Left ventricle myocardium inferior (tissue), 1 donor: Measurements from ENCODE around the gene CTDSPL2. TPM values are rescaled to one million over a fixed set of nuclear protein-coding genes. Genes with fewer than 3 reads are reported as not detected.
"Not testable (repeated sequence)": the region's sequence is repeated elsewhere in the genome, so short reads cannot be mapped to it uniquely, and the experiment has no call there.

ENCODE experiments used
- DNase-seq: peaks from one replicate; pipeline ENCODE4 v3.0.0-alpha.2; 2020
- H3K27ac ChIP-seq: fragments of 200-600 bp; replicated peaks from 2 replicates; pipeline ENCODE4 v1.8.0; 2021
- H3K27me3 ChIP-seq: fragments of 200-600 bp; 2 replicates; pipeline ENCODE4 v1.8.0; 2021; ENCODE audit warnings: low read depth
- H3K36me3 ChIP-seq: fragments of 200-600 bp; 2 replicates; pipeline ENCODE4 v1.8.0; 2021
- H3K4me1 ChIP-seq: fragments of 200-600 bp; 2 replicates; pipeline ENCODE4 v1.8.0; 2021
- H3K4me3 ChIP-seq: fragments of 200-600 bp; 2 replicates; pipeline ENCODE4 v1.8.0; 2021; ENCODE audit warnings: mild to moderate bottlenecking, moderate library complexity
- H3K9me3 ChIP-seq: fragments of 200-600 bp; replicated peaks from 2 replicates; pipeline ENCODE4 v1.8.0; 2021
- CTCF ChIP-seq: fragments of 200-600 bp; IDR thresholded peaks from 2 replicates; pipeline ENCODE4 v1.8.0; 2021; ENCODE audit warnings: antibody characterized with exemption, mild to moderate bottlenecking, borderline replicate concordance
- intact Hi-C: fragments of 100-400 bp; cut with micrococcal nuclease; formaldehyde crosslinking; loops from one replicate; pipeline ENCODE4 v1.11.0; 2022
- total RNA-seq: library from RNA; stranded (reverse); fragmentation: NEBNext Ultra II Directional; extraction: Animal tissue kit (Norgen Biotek cat#: 25700); gene quantifications from one replicate; pipeline ENCODE4 v1.2.1, GENCODE V29; 2021
- donor health status: DM: no; HTN: yes; CAD: no; lungs with severe emphysema.

Gene CTDSPL2
- total RNA-seq, 1 donor from 2014 or later: 14.7 TPM

- no peak for DNase-seq
- peaks cover 66% of the 10 kb centered on the region for H3K4me1 ChIP-seq
- intact Hi-C loops: no loop called here
- no peaks in the 10 kb centered on the region for H3K27me3 ChIP-seq
- no peaks in the 10 kb centered on the region for H3K9me3 ChIP-seq
- peaks cover 6% of the 10 kb centered on the region for H3K36me3 ChIP-seq
- H3K4me3 ChIP-seq: no peak overlapping the region
- H3K27ac ChIP-seq: peak overlapping the region; percentile 9
- TF ChIP-seq CTCF: no peak
Observed at GRCh38 chr15:44545913-44546802, 118.7 kb downstream of the CTDSPL2 start.

GRCh38 chr15:44549152-44549551, 121.7 kb downstream of the CTDSPL2 start:
- peaks cover 36% of the 10 kb centered on the region for H3K36me3 ChIP-seq
- H3K4me1 ChIP-seq: peaks cover 38% of the 10 kb centered on the region
- H3K4me3 ChIP-seq, H3K27ac ChIP-seq, intact Hi-C loops, DNase-seq, H3K27me3 ChIP-seq, H3K9me3 ChIP-seq: not testable (repeated sequence)

- Histone ChIP-seq H3K4me3 (no peak overlapping the region), H3K27me3 (no peaks in the 10 kb centered on the region), H3K27ac (no peak overlapping the region), H3K4me1 (peaks cover 38% of the 10 kb centered on the region), H3K9me3 (no peaks in the 10 kb centered on the region), H3K36me3 (peaks cover 47% of the 10 kb centered on the region)
- no peak for DNase-seq
- peak; percentile 48 for TF ChIP-seq CTCF
- intact Hi-C loops: no loop called here
Observed at GRCh38 chr15:44550256-44550655, 122.8 kb downstream of the CTDSPL2 start.

- Histone ChIP-seq H3K27me3 (no peaks in the 10 kb centered on the region), H3K36me3 (peaks cover 51% of the 10 kb centered on the region), H3K4me3 (no peak overlapping the region), H3K4me1 (peaks cover 38% of the 10 kb centered on the region), H3K27ac (no peak overlapping the region), H3K9me3 (no peaks in the 10 kb centered on the region)
- intact Hi-C loops: no loop called here
- DNase-seq: no peak
- no peak for TF ChIP-seq CTCF
Observed at GRCh38 chr15:44550734-44551133, 123.3 kb downstream of the CTDSPL2 start.

GRCh38 chr15:44554934-44555723, 127.7 kb downstream of the CTDSPL2 start:
- Histone ChIP-seq H3K4me1 (peaks cover 32% of the 10 kb centered on the region), H3K4me3 (no peak overlapping the region), H3K9me3 (no peaks in the 10 kb centered on the region), H3K27ac (peak overlapping the region; percentile 74), H3K27me3 (no peaks in the 10 kb centered on the region), H3K36me3 (peaks cover 94% of the 10 kb centered on the region)
- no peak for DNase-seq
- TF ChIP-seq CTCF: no peak
- intact Hi-C loops: no loop called here

- intact Hi-C loops, H3K27ac ChIP-seq: not testable (repeated sequence)
- peaks cover 98% of the 10 kb centered on the region for H3K36me3 ChIP-seq
Observed at GRCh38 chr15:44560926-44561325, 133.5 kb downstream of the CTDSPL2 start.

More at GRCh38 chr15:44560926-44561325, 133.5 kb downstream of the CTDSPL2 start:
- H3K9me3 ChIP-seq, DNase-seq, H3K4me3 ChIP-seq, H3K27me3 ChIP-seq: not testable (repeated sequence)
- peaks cover 11% of the 10 kb centered on the region for H3K4me1 ChIP-seq
